AG08395 (cell line): ENCODE measurements around the gene PCNX2.

Experiments used
- DNase-seq: peaks from one replicate; pipeline ENCODE4 v3.0.0; 2012; ENCODE audit warnings: mixed read lengths, low spot score

PCNX2 gene

GRCh38 chr1:232983375-232983774 is 312.1 kb downstream of the PCNX2 start:
- DNase-seq: no peak

- peak; percentile 61 for DNase-seq
Measured at GRCh38 chr1:232982238-232982944, 313.1 kb downstream of the PCNX2 start.

DNA sequence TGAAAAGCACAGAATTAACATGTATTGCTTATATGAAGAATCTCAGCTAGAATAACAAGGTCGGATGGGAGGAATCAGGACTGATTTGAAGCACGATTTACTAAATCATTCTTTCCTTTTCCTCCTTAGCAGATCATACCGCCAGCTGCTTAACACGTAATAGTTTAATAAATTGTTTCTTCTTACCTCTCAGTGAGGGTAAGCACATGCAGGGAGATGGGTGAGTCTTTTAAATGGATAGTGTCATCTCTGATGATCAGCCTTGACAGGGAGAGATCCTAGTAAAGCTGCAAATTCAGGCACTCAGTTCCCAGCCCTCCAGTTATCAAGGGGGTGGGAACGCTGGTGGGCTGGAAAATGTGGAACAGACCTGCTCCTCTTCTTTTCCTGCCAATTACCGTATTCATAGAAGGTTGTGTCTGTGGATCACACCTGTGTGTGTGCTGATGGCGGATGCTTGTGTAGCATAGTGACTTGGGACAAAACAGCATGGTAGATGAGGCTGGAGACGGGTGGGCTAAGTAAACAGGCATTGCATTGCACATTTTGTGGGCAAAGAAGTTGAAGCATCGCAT is 314.5 kb downstream of the PCNX2 start:
- no peak for DNase-seq

GRCh38 chr1:232980355-232980978 is 315.1 kb downstream of the PCNX2 start:
- no peak for DNase-seq

GRCh38 chr1:232979558-232979957 is 316.0 kb downstream of the PCNX2 start:
- DNase-seq: no peak

DNA sequence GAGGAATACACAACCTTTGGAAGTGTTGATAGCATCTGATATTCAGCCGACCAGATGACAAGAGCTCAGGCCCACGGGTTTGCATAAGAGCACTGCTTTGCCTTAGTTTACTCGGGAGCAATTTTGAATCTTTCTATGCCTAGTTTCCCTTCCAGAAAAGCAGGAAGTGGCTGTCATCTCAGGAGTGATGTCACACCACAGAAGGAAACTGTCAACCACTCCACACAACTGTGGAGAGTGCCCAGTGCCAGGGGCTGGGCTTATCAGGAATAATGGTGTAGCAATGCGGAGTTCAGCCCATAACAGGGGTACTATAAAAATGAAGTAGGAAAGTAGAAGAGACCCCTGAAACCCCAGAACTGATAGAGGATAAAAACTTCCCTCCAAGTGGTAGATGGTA is 316.7 kb downstream of the PCNX2 start:
- DNase-seq: no peak

DNA sequence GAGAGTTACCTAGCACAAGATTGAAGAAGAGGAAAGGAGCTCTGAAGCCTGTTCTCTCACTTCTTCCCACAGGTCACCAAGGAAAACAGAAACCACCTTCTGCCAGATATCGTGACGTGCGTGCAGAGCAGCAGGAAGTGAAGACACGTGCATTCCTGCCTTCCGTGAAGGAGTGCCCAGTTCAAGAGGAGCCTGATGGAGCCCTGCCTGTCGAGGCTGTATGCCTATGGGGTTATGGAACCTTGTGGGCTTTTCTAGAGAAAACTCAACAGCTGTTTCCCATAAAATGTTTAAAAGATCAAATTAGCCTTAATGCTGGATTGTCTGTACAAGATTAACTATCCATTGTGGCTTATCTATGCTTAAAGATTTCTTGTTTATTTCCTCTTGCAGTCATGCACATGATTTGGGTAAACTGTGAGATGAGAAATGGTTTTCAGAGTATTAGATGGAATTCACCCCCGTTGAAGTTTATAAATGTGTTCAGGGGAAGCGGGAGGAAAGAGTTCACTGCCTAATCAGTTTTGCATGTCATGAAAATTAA is 317.4 kb downstream of the PCNX2 start:
- DNase-seq: no peak

GRCh38 chr1:232974971-232975370 is 320.6 kb downstream of the PCNX2 start:
- DNase-seq: no peak

DNA sequence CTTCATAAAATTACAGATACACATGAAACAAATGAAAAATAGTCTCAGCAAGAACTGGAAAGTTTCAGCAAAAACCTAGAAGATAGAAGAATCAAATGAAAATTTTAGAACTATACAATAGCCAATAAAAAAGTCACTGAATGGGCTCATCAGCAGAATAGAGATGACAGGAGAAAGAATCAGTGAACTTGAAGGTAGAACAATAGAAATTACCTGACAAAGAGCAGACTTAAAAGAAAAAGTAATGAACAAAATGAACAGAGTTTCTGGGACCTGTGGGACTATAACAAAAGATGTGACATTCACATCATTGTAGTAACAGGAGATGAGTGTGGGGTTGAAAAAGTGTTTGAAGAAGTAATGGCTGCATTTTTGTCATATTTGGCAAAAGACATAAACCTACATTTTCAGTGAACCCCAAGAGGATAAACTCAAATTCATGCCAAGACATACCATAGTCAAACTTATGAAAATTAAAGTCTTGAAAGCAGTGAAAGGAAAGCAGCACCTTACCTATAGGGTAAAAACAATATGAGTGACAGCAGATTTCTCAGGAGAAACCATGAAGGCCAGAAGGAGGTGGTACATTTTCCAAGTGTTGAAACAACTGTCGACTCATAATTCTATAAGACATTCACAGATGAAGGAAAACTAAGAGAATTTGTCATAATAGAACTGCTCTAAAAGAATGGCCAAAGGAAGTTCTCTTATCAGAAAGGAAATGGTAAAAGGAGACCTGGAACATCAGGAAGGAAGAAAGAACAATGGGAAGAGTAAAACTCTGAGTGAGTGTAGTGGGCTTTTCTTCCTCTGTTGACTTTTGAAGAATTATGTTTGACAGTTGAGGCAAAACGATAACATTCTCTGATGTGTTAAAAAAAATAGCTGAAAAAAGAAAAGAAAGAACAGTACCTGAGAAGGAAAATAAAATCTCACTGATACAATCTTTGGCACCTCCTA is 321.6 kb downstream of the PCNX2 start:
- no peak for DNase-seq

DNA sequence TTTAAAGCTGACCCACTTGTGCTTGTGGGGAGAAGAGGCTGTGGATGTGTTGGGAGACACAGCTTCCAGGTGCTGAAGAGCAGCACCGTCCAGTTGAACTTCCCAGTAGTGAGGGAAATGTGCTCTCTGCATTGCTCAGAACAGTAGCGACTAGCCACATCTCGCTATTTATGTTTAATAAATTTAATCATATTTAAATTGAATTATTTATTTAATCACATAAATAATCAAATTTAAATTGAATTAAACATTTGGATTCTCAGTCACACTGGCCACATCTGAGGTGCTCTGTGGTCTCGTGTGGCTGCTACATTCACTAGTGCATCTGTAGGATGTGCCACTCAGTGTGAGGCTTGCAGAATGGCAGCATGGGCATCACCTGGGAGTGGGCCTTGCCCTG is 325.0 kb downstream of the PCNX2 start:
- DNase-seq: no peak

DNA sequence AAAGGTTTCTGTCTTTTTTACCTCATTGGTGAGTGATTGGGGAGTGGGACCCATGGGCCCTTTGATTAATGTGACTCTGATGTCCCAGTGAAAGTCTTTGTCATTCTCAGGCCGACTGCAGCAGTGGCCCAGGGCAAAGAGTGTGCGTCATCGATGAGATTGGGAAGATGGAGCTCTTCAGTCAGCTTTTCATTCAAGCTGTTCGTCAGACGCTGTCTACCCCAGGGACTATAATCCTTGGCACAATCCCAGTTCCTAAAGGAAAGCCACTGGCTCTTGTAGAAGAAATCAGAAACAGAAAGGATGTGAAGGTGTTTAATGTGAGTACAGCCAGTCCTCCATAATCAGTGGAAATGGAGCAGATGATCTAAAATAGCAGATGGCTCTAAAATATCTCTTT is 325.7 kb downstream of the PCNX2 start:
- no peak for DNase-seq

DNA sequence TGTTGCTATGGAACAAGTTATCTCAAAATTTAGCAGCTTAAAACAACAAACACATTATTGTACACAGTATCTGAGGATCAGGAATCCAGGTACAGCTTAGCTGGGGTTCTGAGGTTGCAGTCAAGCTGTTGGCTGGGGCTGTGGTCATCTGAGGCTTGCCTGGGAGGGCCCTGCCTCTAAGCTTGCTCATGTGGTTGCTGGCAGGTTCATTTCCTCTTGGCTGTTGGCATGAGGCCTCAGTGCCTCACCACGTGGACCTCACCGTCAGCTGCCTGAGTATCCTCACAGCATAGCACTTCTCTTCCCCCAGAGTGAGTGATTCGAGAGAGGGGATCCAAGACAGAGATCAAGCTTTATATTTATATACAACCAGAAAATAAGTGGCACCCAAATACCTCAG is 326.6 kb downstream of the PCNX2 start:
- DNase-seq: peak; percentile 17

- no peak for DNase-seq
Measured at GRCh38 chr1:232968391-232968790, 327.1 kb downstream of the PCNX2 start.

DNA sequence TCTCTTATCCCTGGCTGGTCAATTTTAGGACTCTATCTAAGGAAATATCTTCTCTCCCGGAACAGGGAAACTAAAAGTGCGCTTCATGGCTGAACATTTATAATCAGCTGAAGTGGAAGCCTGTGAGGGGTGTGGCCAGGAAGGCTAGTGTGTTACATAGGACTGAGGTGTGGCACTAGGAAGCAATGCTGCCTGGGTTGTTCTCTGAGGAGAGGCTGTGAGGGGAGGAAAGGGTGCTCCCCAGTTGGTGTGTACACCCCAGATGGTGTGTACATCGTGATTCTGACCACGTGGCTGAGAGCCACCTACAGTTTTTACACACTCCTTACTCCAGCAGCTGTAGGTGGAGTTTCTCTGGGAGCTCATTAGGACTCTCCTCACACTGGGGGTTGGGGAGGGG is 328.9 kb downstream of the PCNX2 start:
- no peak for DNase-seq

DNA sequence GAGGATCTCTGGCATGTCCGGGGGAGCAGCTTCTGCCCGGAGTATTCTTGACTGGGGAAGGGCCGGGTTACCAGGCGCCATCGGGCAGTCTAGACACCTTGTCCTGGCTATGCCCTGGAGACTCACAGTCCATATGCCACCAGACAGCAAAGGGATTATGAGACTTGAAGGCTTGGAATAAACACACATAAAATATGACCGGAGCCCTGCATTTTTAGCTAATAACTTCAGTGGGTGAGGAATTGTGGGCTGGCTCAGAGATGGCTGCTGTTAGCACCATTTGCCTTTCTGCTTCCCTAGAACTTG is 329.7 kb downstream of the PCNX2 start:
- no peak for DNase-seq

DNA sequence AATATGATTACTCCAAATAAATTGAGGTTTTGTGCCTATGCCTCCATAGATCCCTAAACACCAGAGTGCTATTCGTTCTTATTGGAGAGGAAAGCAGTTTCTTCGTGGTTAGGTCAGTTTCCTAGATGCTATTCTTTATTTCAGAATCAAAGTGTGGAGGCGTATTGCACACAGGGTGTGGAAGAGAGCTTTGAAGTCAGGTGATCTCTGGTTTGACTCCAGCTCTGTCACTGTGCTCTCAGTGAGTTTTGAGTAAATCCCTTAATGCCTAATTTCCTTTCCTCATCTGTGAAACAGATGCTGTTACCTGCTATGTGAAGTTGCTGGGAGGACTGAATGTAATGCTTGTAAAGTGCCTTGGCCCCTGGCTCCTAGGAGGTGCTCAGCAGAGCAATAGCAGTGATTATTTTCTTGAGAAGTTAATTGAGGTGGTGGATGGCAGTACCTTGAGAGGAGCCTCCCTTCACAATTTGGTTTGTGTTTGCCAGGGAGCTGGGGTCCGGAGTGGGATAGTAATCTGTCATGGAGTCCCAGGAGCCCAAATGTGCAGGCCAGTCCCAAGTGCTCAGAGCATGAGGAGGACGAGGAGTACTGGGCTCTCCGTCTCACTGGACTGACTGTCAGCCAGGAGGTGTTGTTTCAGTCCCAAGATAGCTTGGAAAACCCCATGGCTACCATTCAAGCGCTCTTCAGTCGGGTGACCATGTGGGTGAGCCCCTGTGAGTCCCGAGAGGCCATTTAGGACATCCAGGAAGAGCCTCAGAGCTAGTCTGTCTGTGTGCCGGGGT is 330.2 kb downstream of the PCNX2 start:
- DNase-seq: no peak

GRCh38 chr1:232964601-232965000 is 330.9 kb downstream of the PCNX2 start:
- no peak for DNase-seq

DNA sequence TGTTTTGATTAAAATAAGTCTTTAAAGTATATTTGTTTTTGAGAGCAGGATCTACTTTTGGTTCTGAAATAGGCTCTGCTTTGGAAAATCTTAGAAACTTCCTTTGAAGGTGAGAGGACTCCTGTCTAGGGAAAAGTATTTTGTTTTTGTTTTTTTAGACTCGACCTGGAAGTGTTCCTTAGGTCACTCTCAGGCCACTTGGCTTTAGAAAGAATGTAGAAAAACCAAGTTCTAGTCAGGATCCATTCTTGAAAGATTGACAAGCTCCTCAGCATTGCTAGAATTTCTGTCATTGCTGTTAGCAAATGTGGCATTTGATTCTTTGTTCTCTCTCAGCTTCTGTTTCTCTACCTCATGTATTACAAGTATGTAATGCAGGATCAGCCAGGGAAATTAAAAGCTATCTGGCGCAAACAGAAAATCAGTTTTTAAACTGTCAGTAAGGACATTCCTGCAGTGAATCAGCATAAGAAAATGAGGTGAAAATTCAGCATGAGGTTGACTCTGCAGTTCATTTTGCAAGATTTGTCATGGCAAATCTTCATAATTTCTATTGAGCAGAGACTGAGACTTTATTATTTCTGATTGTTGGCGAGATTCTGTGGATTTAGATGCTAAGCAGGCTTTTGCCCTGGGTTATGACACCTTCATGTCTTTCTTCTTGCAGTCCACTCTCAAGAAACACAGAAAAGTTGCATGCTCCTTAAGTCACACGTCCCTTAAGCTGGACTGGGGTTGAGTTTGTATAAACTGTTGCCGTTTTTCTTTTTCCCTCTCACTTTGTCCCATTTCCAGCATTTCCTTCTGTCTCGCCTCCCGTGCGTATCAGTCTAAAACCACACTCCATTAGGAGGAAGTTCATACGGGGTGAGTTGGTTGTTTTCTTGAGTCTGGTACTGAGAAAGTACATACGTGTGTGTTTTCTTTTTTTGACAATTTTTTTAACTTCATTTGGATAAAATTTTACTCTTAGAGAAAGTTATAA is 332.5 kb downstream of the PCNX2 start:
- no peak for DNase-seq

DNA sequence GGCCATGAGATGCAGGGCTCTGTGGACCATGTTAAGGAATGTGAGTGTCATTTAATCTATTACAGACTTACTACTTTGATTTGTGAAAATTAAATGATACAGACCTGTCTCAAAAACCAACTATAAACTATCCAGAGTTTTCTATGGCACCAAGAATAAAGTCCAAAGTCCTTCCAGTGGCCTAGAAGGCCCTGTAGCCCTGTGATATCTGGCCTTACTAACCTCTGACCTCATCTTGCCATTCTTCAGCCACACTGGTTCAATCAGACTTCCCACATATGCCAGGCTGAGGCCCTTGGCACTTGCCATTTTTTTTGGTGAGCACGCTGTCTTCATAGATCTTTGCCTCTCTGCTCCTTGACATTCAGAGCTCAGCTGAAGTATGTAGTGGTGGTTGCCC is 337.5 kb downstream of the PCNX2 start:
- no peak for DNase-seq

GRCh38 chr1:232956081-232956480 is 339.4 kb downstream of the PCNX2 start:
- DNase-seq: no peak
